ENCODE data around the gene SLC22A23. TPM values are rescaled to one million over a fixed set of nuclear protein-coding genes. Genes with fewer than 3 reads are reported as not detected.

SLC22A23 gene
- total and polyA plus RNA-seq, 2 donors = 7.0 to 16.4 TPM

- 95% methylated on average over 6 of the region's 6 CpGs for WGBS
- no peak for DNase-seq (ENCODE audit: low read depth in 6 of 9, low spot score in 9 of 9)
- Histone ChIP-seq H3K27ac (ENCODE audit: low read depth in 1 of 2, low read length in 1 of 2) (no peak overlapping the region), H3K9me3 (ENCODE audit: control insufficient read depth in 2 of 2, insufficient read depth in 1 of 2, low read length in 1 of 2) (peaks cover 0 to 5% of the 10 kb centered on the region in 2 donors), H3K4me1 (ENCODE audit: control insufficient read depth in 2 of 2, insufficient read depth in 2 of 2, low read length in 2 of 2) (peaks cover 10 to 13% of the 10 kb centered on the region in 2 donors), H3K27me3 (ENCODE audit: control insufficient read depth in 2 of 2, insufficient read depth in 1 of 2, low read length in 1 of 2) (peaks cover 29 to 41% of the 10 kb centered on the region in 2 donors), H3K4me3 (ENCODE audit: low read length in 2 of 2) (no peak overlapping the region), H3K36me3 (ENCODE audit: control insufficient read depth in 2 of 2, insufficient read depth in 2 of 2, low read length in 1 of 2) (no peaks in the 10 kb centered on the region)
These were observed 5.4 kb downstream of the SLC22A23 start for GRCh38 chr6:3451498-3451897.

- Histone ChIP-seq H3K4me1 (ENCODE audit: control insufficient read depth in 2 of 2, insufficient read depth in 2 of 2, low read length in 2 of 2) (peaks cover 6 to 10% of the 10 kb centered on the region in 2 donors), H3K36me3 (ENCODE audit: control insufficient read depth in 2 of 2, insufficient read depth in 2 of 2, low read length in 1 of 2) (no peaks in the 10 kb centered on the region), H3K27ac (ENCODE audit: low read depth in 1 of 2, low read length in 1 of 2) (no peak overlapping the region), H3K4me3 (ENCODE audit: low read length in 2 of 2) (no peak overlapping the region), H3K27me3 (ENCODE audit: control insufficient read depth in 2 of 2, insufficient read depth in 1 of 2, low read length in 1 of 2) (peaks cover 23 to 38% of the 10 kb centered on the region in 2 donors), H3K9me3 (ENCODE audit: control insufficient read depth in 2 of 2, insufficient read depth in 1 of 2, low read length in 1 of 2) (peaks cover 0 to 3% of the 10 kb centered on the region in 2 donors)
- WGBS = 98% methylated on average over 5 of the region's 5 CpGs
- DNase-seq (ENCODE audit: low read depth in 6 of 9, low spot score in 9 of 9) = no peak
These were observed 6.0 kb downstream of the SLC22A23 start for GRCh38 chr6:3450888-3451287.

GRCh38 chr6:3449750-3450305 lies 7.0 kb downstream of the SLC22A23 start:
- peaks cover 14 to 27% of the 10 kb centered on the region in 2 donors for H3K27me3 ChIP-seq (ENCODE audit: control insufficient read depth in 2 of 2, insufficient read depth in 1 of 2, low read length in 1 of 2)
- no peaks in the 10 kb centered on the region for H3K36me3 ChIP-seq (ENCODE audit: control insufficient read depth in 2 of 2, insufficient read depth in 2 of 2, low read length in 1 of 2)

GRCh38 chr6:3449321-3449720 lies 7.5 kb downstream of the SLC22A23 start:
- Histone ChIP-seq H3K27ac (ENCODE audit: low read depth in 1 of 2, low read length in 1 of 2) (no peak overlapping the region), H3K27me3 (ENCODE audit: control insufficient read depth in 2 of 2, insufficient read depth in 1 of 2, low read length in 1 of 2) (peaks cover 12 to 22% of the 10 kb centered on the region in 2 donors), H3K9me3 (ENCODE audit: control insufficient read depth in 2 of 2, insufficient read depth in 1 of 2, low read length in 1 of 2) (no peaks in the 10 kb centered on the region), H3K4me3 (ENCODE audit: low read length in 2 of 2) (no peak overlapping the region), H3K4me1 (ENCODE audit: control insufficient read depth in 2 of 2, insufficient read depth in 2 of 2, low read length in 2 of 2) (no peaks in the 10 kb centered on the region), H3K36me3 (ENCODE audit: control insufficient read depth in 2 of 2, insufficient read depth in 2 of 2, low read length in 1 of 2) (no peaks in the 10 kb centered on the region)
- peak in 1 of 9 donors; percentile 42 for DNase-seq (ENCODE audit: low read depth in 6 of 9, low spot score in 9 of 9)
- 80% methylated on average over 2 of the region's 2 CpGs for WGBS

More at GRCh38 chr6:3449750-3450305, 7.0 kb downstream of the SLC22A23 start:
- H3K4me1 ChIP-seq (ENCODE audit: control insufficient read depth in 2 of 2, insufficient read depth in 2 of 2, low read length in 2 of 2) = no peaks in the 10 kb centered on the region
- no peak overlapping the region for H3K4me3 ChIP-seq (ENCODE audit: low read length in 2 of 2)
- no peaks in the 10 kb centered on the region for H3K9me3 ChIP-seq (ENCODE audit: control insufficient read depth in 2 of 2, insufficient read depth in 1 of 2, low read length in 1 of 2)
- no peak for DNase-seq (ENCODE audit: low read depth in 6 of 9, low spot score in 9 of 9)
- 92% methylated on average over 5 of the region's 5 CpGs for WGBS
- H3K27ac ChIP-seq (ENCODE audit: low read depth in 1 of 2, low read length in 1 of 2) = no peak overlapping the region

GRCh38 chr6:3447005-3447404 lies 9.8 kb downstream of the SLC22A23 start:
- WGBS = 98% methylated on average over 6 of the region's 6 CpGs
- Histone ChIP-seq H3K9me3 (ENCODE audit: control insufficient read depth in 2 of 2, insufficient read depth in 1 of 2, low read length in 1 of 2) (no peaks in the 10 kb centered on the region), H3K27ac (ENCODE audit: low read depth in 1 of 2, low read length in 1 of 2) (no peak overlapping the region), H3K27me3 (ENCODE audit: control insufficient read depth in 2 of 2, insufficient read depth in 1 of 2, low read length in 1 of 2) (peaks cover 0 to 2% of the 10 kb centered on the region in 2 donors), H3K4me3 (ENCODE audit: low read length in 2 of 2) (no peak overlapping the region), H3K4me1 (ENCODE audit: control insufficient read depth in 2 of 2, insufficient read depth in 2 of 2, low read length in 2 of 2) (peaks cover 0 to 5% of the 10 kb centered on the region in 2 donors), H3K36me3 (ENCODE audit: control insufficient read depth in 2 of 2, insufficient read depth in 2 of 2, low read length in 1 of 2) (no peaks in the 10 kb centered on the region)
- DNase-seq (ENCODE audit: low read depth in 6 of 9, low spot score in 9 of 9) = no peak

GRCh38 chr6:3446184-3446583 lies 10.7 kb downstream of the SLC22A23 start:
- H3K36me3 ChIP-seq (ENCODE audit: control insufficient read depth in 2 of 2, insufficient read depth in 2 of 2, low read length in 1 of 2) = no peaks in the 10 kb centered on the region
- H3K27ac ChIP-seq (ENCODE audit: low read depth in 1 of 2, low read length in 1 of 2) = no peak overlapping the region
- WGBS = 98% methylated on average over 4 of the region's 4 CpGs
- no peak overlapping the region for H3K4me3 ChIP-seq (ENCODE audit: low read length in 2 of 2)
- no peaks in the 10 kb centered on the region for H3K27me3 ChIP-seq (ENCODE audit: control insufficient read depth in 2 of 2, insufficient read depth in 1 of 2, low read length in 1 of 2)
- H3K4me1 ChIP-seq (ENCODE audit: control insufficient read depth in 2 of 2, insufficient read depth in 2 of 2, low read length in 2 of 2) = peaks cover 0 to 5% of the 10 kb centered on the region in 2 donors
- no peak for DNase-seq (ENCODE audit: low read depth in 6 of 9, low spot score in 9 of 9)
- H3K9me3 ChIP-seq (ENCODE audit: control insufficient read depth in 2 of 2, insufficient read depth in 1 of 2, low read length in 1 of 2) = no peaks in the 10 kb centered on the region

- Histone ChIP-seq H3K27me3 (ENCODE audit: control insufficient read depth in 2 of 2, insufficient read depth in 1 of 2, low read length in 1 of 2) (no peaks in the 10 kb centered on the region), H3K4me3 (ENCODE audit: low read length in 2 of 2) (no peak overlapping the region), H3K36me3 (ENCODE audit: control insufficient read depth in 2 of 2, insufficient read depth in 2 of 2, low read length in 1 of 2) (no peaks in the 10 kb centered on the region), H3K27ac (ENCODE audit: low read depth in 1 of 2, low read length in 1 of 2) (no peak overlapping the region), H3K9me3 (ENCODE audit: control insufficient read depth in 2 of 2, insufficient read depth in 1 of 2, low read length in 1 of 2) (no peaks in the 10 kb centered on the region), H3K4me1 (ENCODE audit: control insufficient read depth in 2 of 2, insufficient read depth in 2 of 2, low read length in 2 of 2) (peaks cover 0 to 5% of the 10 kb centered on the region in 2 donors)
- WGBS = 96% methylated on average over 18 of the region's 18 CpGs
- no peak for DNase-seq (ENCODE audit: low read depth in 6 of 9, low spot score in 9 of 9)
These were observed 12.4 kb downstream of the SLC22A23 start for GRCh38 chr6:3444276-3445088.

- WGBS = 85% methylated on average over 3 of the region's 3 CpGs
These were observed 13.7 kb downstream of the SLC22A23 start for GRCh38 chr6:3443221-3443515.

GRCh38 chr6:3442431-3443220 lies 14.2 kb downstream of the SLC22A23 start:
- peaks cover 0 to 5% of the 10 kb centered on the region in 2 donors for H3K9me3 ChIP-seq (ENCODE audit: control insufficient read depth in 2 of 2, insufficient read depth in 1 of 2, low read length in 1 of 2)
- 81% methylated on average over 8 of the region's 8 CpGs for WGBS
- no peak for DNase-seq (ENCODE audit: low read depth in 6 of 9, low spot score in 9 of 9)
- no peaks in the 10 kb centered on the region for H3K27me3 ChIP-seq (ENCODE audit: control insufficient read depth in 2 of 2, insufficient read depth in 1 of 2, low read length in 1 of 2)
- no peaks in the 10 kb centered on the region for H3K36me3 ChIP-seq (ENCODE audit: control insufficient read depth in 2 of 2, insufficient read depth in 2 of 2, low read length in 1 of 2)
- H3K27ac ChIP-seq (ENCODE audit: low read depth in 1 of 2, low read length in 1 of 2) = no peak overlapping the region
- peaks cover 0 to 5% of the 10 kb centered on the region in 2 donors for H3K4me1 ChIP-seq (ENCODE audit: control insufficient read depth in 2 of 2, insufficient read depth in 2 of 2, low read length in 2 of 2)
- H3K4me3 ChIP-seq (ENCODE audit: low read length in 2 of 2) = no peak overlapping the region

More at GRCh38 chr6:3443221-3443515, 13.7 kb downstream of the SLC22A23 start:
- Histone ChIP-seq H3K27me3 (ENCODE audit: control insufficient read depth in 2 of 2, insufficient read depth in 1 of 2, low read length in 1 of 2) (no peaks in the 10 kb centered on the region), H3K4me3 (ENCODE audit: low read length in 2 of 2) (no peak overlapping the region), H3K9me3 (ENCODE audit: control insufficient read depth in 2 of 2, insufficient read depth in 1 of 2, low read length in 1 of 2) (peaks cover 0 to 3% of the 10 kb centered on the region in 2 donors), H3K36me3 (ENCODE audit: control insufficient read depth in 2 of 2, insufficient read depth in 2 of 2, low read length in 1 of 2) (no peaks in the 10 kb centered on the region), H3K4me1 (ENCODE audit: control insufficient read depth in 2 of 2, insufficient read depth in 2 of 2, low read length in 2 of 2) (peaks cover 0 to 5% of the 10 kb centered on the region in 2 donors), H3K27ac (ENCODE audit: low read depth in 1 of 2, low read length in 1 of 2) (no peak overlapping the region)
- DNase-seq (ENCODE audit: low read depth in 6 of 9, low spot score in 9 of 9) = no peak

Data from thymus (tissue), 11 donors.